ENCODE results near the gene ADGRD2. TPM values are rescaled to one million over a fixed set of nuclear protein-coding genes. Genes with fewer than 3 reads are reported as not detected.

Gene ADGRD2
- total RNA-seq, 1 experiment from 2014 or later: 1.5 TPM

- H3K27ac Mint-ChIP-seq: peak overlapping the region in 1 of 3 experiments; percentile 23; a peak in 1 of 7 replicates
- Histone ChIP-seq H3K14ac (ENCODE audit: insufficient read depth, low read length) (no peak overlapping the region), H3K4me1 (ENCODE audit: insufficient read depth, low read length) (no peaks in the 10 kb centered on the region; the same call in 1 of the 2 replicates), H2AFZ (ENCODE audit: low read length) (no peak overlapping the region), H3K27me3 (ENCODE audit: insufficient read depth, low read length) (peaks cover 12% of the 10 kb centered on the region), H3K9me3 (ENCODE audit: control insufficient read depth, low read depth, low read length) (no peaks in the 10 kb centered on the region), H2AK5ac (ENCODE audit: insufficient read length, low read length) (no peak overlapping the region), H3K4me2 (ENCODE audit: insufficient read depth, insufficient read length, low read length) (no peak overlapping the region), H2BK15ac (ENCODE audit: low read depth, low read length) (no peak overlapping the region), H4K91ac (ENCODE audit: insufficient read length, low read depth, low read length) (no peak overlapping the region), H4K8ac (replicated peaks; ENCODE audit: insufficient read length, low read depth, low read length) (no peak overlapping the region), H2BK120ac (ENCODE audit: low read depth, low read length, poor library complexity, severe bottlenecking) (no peak overlapping the region), H3K18ac (ENCODE audit: insufficient read length, low read depth, low read length) (no peak overlapping the region), H2BK20ac (ENCODE audit: low read depth, low read length, poor library complexity, severe bottlenecking) (no peak overlapping the region), H3K56ac (ENCODE audit: insufficient read length, low read depth, low read length) (no peak overlapping the region), H2BK5ac (ENCODE audit: insufficient read length, low read length) (no peak overlapping the region), H3K79me1 (ENCODE audit: insufficient read depth, low read depth, low read length, poor library complexity, severe bottlenecking) (no peaks in the 10 kb centered on the region), H3T11ph (ENCODE audit: low read length) (no peak overlapping the region), H2BK12ac (ENCODE audit: insufficient read length, low read depth, low read length) (no peak overlapping the region), H3K27ac (ENCODE audit: insufficient read length, low read depth, low read length) (no peak overlapping the region), H4K20me1 (ENCODE audit: control insufficient read depth, insufficient read depth, insufficient read length) (no peaks in the 10 kb centered on the region), H3K23ac (ENCODE audit: insufficient read length, low read depth, low read length) (no peak overlapping the region), H3K23me2 (ENCODE audit: insufficient read length, low read depth, low read length, poor library complexity, severe bottlenecking) (peaks cover 5% of the 10 kb centered on the region), H4K5ac (ENCODE audit: insufficient read length, low read depth, low read length) (no peak overlapping the region), H3K79me2 (ENCODE audit: insufficient read depth, low read length) (no peaks in the 10 kb centered on the region), H3K4ac (ENCODE audit: low read depth, low read length) (no peak overlapping the region), H3K9ac (ENCODE audit: extremely low read depth, insufficient read length, low read length) (no peak overlapping the region)
- peaks cover 33% of the 10 kb centered on the region for H3K27me3 Mint-ChIP-seq (ENCODE audit: low read depth)
- no peak for DNase-seq
- no peaks in the 10 kb centered on the region; a peak in 1 of 5 replicates for H3K9me3 Mint-ChIP-seq
- H3K36me3 Mint-ChIP-seq (ENCODE audit: insufficient read depth in 1 of 3, low read depth in 3 of 3): no peaks in the 10 kb centered on the region
- peak overlapping the region in 1 of 2 experiments; percentile 25; a peak in 1 of 5 replicates for H3K4me3 Mint-ChIP-seq
- no CpG with 5 or more reads among the region's 13 CpGs for WGBS (ENCODE audit: extremely low coverage, insufficient read length, low lambda C conversion rate)
- no peak for TF ChIP-seq CTCF (conservative IDR thresholded peaks at IDR 0.05)
- peaks cover 13 to 22% of the 10 kb centered on the region in 2 experiments for H3K4me1 Mint-ChIP-seq
Measured at GRCh38 chr9:124449381-124450151, 685 bp upstream of the ADGRD2 start.

Data from H9 (cell line).